ENCODE measurements around the gene C1orf159. TPM values are rescaled to one million over a fixed set of nuclear protein-coding genes. Genes with fewer than 3 reads are reported as not detected.

Gene C1orf159
- polyA plus RNA-seq, 2 of the 4 experiments (the other 2 are of a cell fraction): 4.0 to 10.2 TPM

GRCh38 chr1:1101503-1101902 lies 14.4 kb downstream of the C1orf159 start:
- ChIA-PET POLR2A (no interaction called here), CTCF (interaction anchor here (1.1 to 1.5 kb wide), 2 partner anchors 21 to 192 kb away, joined by 3 to 5 read pairs; no protein-coding TSS in a partner anchor)
- FAIRE-seq (no peak), ATAC-seq (no peak), DNase-seq (ENCODE audit: low read depth in 1 of 2, low spot score in 1 of 2) (no peak)
- WGBS (ENCODE audit: missing lambda C conversion rate): 96% methylated on average over 7 of the region's 7 CpGs
- Histone ChIP-seq H3K9me3 (no peaks in the 10 kb centered on the region), H3K4me2 (no peak overlapping the region), H3K4me1 (no peaks in the 10 kb centered on the region), H3K27ac (no peak overlapping the region), H3K4me3 (no peak overlapping the region)
- TF ChIP-seq EP300 (IDR thresholded peaks at IDR 0.05) (no peak), EHF (CRISPR knock-in tag; IDR thresholded peaks at IDR 0.05) (no peak)

GRCh38 chr1:1100296-1100695 lies 15.6 kb downstream of the C1orf159 start:
- POLR2A ChIA-PET: no interaction called here
- H3K4me3 ChIP-seq: no peak overlapping the region
- no peak for DNase-seq (ENCODE audit: low read depth in 1 of 2, low spot score in 1 of 2)
- WGBS (ENCODE audit: missing lambda C conversion rate): 85% methylated on average over 11 of the region's 11 CpGs
- TF ChIP-seq RARB (CRISPR knock-in tag; IDR thresholded peaks at IDR 0.05): no peak
- TF ChIP-seq ELK1 (IDR thresholded peaks at IDR 0.05; ENCODE audit: low read depth, low read length): no peak
- no peak for TF ChIP-seq POLR2A (IDR thresholded peaks at IDR 0.05; ENCODE audit: low read length)
- TF ChIP-seq ZSCAN20 (CRISPR knock-in tag; IDR thresholded peaks at IDR 0.05): no peak
- no peak for TF ChIP-seq MAFK (IDR thresholded peaks at IDR 0.05; ENCODE audit: partially characterized antibody)
- TF ChIP-seq ATOH8 (CRISPR knock-in tag; IDR thresholded peaks at IDR 0.05; ENCODE audit: low read depth): no peak
- TF ChIP-seq SREBF2 (IDR thresholded peaks at IDR 0.05): no peak
- no peak for TF ChIP-seq HES2 (IDR thresholded peaks at IDR 0.05)
- TF ChIP-seq USF2 (IDR thresholded peaks at IDR 0.05): no peak
- TF ChIP-seq KDM5A (IDR thresholded peaks at IDR 0.05): no peak
- TF ChIP-seq JUN (IDR thresholded peaks at IDR 0.05): no peak
- TF ChIP-seq BHLHE40 (IDR thresholded peaks at IDR 0.05; ENCODE audit: low read depth, low read length): no peak
- no peak for TF ChIP-seq NFE2L2 (conservative IDR thresholded peaks at IDR 0.05; ENCODE audit: low read length)
- TF ChIP-seq E2F6 (IDR thresholded peaks at IDR 0.05; ENCODE audit: borderline replicate concordance, low read depth): no peak
- TF ChIP-seq EHMT2 (IDR thresholded peaks at IDR 0.05; ENCODE audit: low read depth): no peak
- TF ChIP-seq GATA3 (IDR thresholded peaks at IDR 0.05; ENCODE audit: borderline replicate concordance): no peak
- no peaks in the 10 kb centered on the region for H3K4me1 ChIP-seq
- no peak for FAIRE-seq
- no peak for ATAC-seq
- no peak overlapping the region for H3K4me2 ChIP-seq
- H3K27ac ChIP-seq: no peak overlapping the region
- CTCF ChIA-PET: no interaction called here
- no peaks in the 10 kb centered on the region for H3K9me3 ChIP-seq

GRCh38 chr1:1099506-1100183 lies 16.2 kb downstream of the C1orf159 start:
- FAIRE-seq (no peak), DNase-seq (ENCODE audit: low read depth in 1 of 2, low spot score in 1 of 2) (no peak), ATAC-seq (no peak)
- CTCF ChIA-PET: no interaction called here
- POLR2A ChIA-PET: no interaction called here
- Histone ChIP-seq H3K9me3 (no peaks in the 10 kb centered on the region), H3K4me2 (no peak overlapping the region), H3K27ac (no peak overlapping the region), H3K4me1 (no peaks in the 10 kb centered on the region), H3K4me3 (no peak overlapping the region)
- TF ChIP-seq NPAS2 (CRISPR knock-in tag; IDR thresholded peaks at IDR 0.05; ENCODE audit: borderline replicate concordance) (no peak), ESRRA (IDR thresholded peaks at IDR 0.05; ENCODE audit: borderline replicate concordance, low read length) (no peak), CEBPB (IDR thresholded peaks at IDR 0.05) (no peak), HOXB13 (CRISPR knock-in tag; IDR thresholded peaks at IDR 0.05; ENCODE audit: low read depth) (no peak), JUNB (IDR thresholded peaks at IDR 0.05) (no peak), ZNF302 (CRISPR knock-in tag; IDR thresholded peaks at IDR 0.05) (no peak), RFX5 (IDR thresholded peaks at IDR 0.05) (no peak), EP300 (IDR thresholded peaks at IDR 0.05) (no peak), NR3C1 (IDR thresholded peaks at IDR 0.05) (no peak), KDM5A (IDR thresholded peaks at IDR 0.05) (no peak), CHD4 (IDR thresholded peaks at IDR 0.05; ENCODE audit: borderline replicate concordance) (no peak), POLR2AphosphoS2 (conservative IDR thresholded peaks at IDR 0.05; ENCODE audit: low read length) (no peak), HOXA7 (CRISPR knock-in tag; IDR thresholded peaks at IDR 0.05) (no peak), MAFK (IDR thresholded peaks at IDR 0.05; ENCODE audit: partially characterized antibody) (no peak), MAX (IDR thresholded peaks at IDR 0.05) (no peak)
- WGBS (ENCODE audit: missing lambda C conversion rate): 92% methylated on average over 4 of the region's 4 CpGs
